DND-41 (cell line): ENCODE results near the gene ABHD1.

ENCODE experiments used
- EZH2 ChIP-seq: IDR thresholded peaks from 3 replicates; pipeline ENCODE4 v1.6.1; 2012; ENCODE audit warnings: borderline replicate concordance, low read depth, mild to moderate bottlenecking, moderate library complexity, low read length, inconsistent platforms; ENCODE audit not compliant: severe bottlenecking
- TF ChIP-seq, protein P1 (sequence below): IDR thresholded peaks from 2 replicates; pipeline ENCODE4 v1.5.1; 2012; ENCODE audit warnings: borderline replicate concordance, low read length, moderate library complexity, mild to moderate bottlenecking; ENCODE audit not compliant: poor library complexity, severe bottlenecking; ENCODE audit errors: extremely low read depth

DNA sequence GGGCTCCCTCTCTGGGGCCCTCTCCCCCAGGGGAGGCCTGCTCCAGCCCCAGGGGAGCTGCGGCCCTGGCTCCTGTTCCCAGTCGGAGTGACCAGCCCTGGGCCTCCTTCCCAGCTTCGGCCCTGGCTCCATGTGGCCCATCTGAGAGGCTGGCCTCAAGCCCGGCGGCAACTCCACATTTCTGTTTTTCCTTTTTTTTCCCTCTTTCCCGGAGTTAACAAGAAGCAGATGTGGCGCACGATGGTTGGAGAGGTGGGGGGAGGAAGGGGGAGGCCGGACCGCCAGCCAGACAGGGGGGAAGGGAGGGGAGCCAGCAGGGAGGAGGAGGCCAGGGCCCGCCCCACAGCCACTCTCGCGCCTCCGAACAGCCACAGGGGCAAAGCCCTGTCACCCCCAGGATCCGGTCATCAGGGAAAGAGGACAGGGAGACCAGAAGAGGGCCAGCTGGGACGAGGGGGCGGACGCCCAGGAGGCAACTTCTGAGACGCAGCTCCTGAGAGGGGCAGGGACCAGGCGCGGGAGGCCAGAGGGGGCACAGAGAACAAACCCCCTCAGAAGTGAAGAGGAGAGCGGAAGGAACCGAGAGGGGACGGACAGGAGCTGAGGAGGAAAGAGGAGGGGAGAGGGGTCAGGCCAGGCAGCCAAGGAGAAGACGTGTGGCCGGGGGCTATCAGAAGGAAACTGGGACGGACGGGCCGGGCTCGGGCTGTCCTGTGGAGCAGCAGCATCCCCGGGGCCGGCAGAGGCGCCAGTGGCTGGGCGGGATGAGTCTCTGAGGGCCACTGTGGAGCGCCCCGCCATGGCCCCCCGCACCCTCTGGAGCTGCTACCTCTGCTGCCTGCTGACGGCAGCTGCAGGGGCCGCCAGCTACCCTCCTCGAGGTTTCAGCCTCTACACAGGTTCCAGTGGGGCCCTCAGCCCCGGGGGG lies 45.1 kb upstream of the ABHD1 start, which contains the start of gene EMILIN1:
- TF ChIP-seq, protein P1, sequence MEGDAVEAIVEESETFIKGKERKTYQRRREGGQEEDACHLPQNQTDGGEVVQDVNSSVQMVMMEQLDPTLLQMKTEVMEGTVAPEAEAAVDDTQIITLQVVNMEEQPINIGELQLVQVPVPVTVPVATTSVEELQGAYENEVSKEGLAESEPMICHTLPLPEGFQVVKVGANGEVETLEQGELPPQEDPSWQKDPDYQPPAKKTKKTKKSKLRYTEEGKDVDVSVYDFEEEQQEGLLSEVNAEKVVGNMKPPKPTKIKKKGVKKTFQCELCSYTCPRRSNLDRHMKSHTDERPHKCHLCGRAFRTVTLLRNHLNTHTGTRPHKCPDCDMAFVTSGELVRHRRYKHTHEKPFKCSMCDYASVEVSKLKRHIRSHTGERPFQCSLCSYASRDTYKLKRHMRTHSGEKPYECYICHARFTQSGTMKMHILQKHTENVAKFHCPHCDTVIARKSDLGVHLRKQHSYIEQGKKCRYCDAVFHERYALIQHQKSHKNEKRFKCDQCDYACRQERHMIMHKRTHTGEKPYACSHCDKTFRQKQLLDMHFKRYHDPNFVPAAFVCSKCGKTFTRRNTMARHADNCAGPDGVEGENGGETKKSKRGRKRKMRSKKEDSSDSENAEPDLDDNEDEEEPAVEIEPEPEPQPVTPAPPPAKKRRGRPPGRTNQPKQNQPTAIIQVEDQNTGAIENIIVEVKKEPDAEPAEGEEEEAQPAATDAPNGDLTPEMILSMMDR: no peak
- no peak for TF ChIP-seq EZH2
